ENCODE measurements around the gene MYB.

DNA sequence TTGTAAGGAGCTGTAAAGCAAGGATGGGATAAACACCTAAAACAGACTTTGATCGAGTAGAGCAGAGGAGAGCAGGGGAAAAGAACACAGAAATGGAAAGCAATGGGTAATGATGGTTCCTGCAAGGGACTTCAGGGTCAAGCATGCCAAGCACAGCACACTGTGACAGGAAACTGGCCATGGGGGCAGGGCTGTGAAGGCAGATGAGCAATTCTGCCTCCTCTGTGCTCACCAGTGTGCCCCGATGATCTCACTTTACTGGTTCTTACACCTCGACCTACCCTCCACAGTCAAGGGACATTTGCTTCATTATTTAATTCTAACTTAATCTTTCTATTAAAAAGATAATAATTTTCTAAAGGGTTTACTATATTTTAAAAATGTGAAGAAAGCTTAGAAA, 21.6 kb upstream of the MYB start:
- TF ChIP-seq, protein P1, sequence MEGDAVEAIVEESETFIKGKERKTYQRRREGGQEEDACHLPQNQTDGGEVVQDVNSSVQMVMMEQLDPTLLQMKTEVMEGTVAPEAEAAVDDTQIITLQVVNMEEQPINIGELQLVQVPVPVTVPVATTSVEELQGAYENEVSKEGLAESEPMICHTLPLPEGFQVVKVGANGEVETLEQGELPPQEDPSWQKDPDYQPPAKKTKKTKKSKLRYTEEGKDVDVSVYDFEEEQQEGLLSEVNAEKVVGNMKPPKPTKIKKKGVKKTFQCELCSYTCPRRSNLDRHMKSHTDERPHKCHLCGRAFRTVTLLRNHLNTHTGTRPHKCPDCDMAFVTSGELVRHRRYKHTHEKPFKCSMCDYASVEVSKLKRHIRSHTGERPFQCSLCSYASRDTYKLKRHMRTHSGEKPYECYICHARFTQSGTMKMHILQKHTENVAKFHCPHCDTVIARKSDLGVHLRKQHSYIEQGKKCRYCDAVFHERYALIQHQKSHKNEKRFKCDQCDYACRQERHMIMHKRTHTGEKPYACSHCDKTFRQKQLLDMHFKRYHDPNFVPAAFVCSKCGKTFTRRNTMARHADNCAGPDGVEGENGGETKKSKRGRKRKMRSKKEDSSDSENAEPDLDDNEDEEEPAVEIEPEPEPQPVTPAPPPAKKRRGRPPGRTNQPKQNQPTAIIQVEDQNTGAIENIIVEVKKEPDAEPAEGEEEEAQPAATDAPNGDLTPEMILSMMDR (conservative IDR thresholded peaks at IDR 0.05 in 1 of 2, IDR thresholded peaks at IDR 0.05 in 1 of 2; ENCODE audit: low read depth in 1 of 2, low read length in 2 of 2), result no peak
- TF ChIP-seq EZH2 (IDR thresholded peaks at IDR 0.05; ENCODE audit: low read length, missing control alignments), result no peak

Data from fibroblast of lung (primary cell).